Stomach (tissue), 4 donors: ENCODE measurements around the gene TIMM8A.

Experiments
- POLR2A ChIP-seq, 4 donors: fragments of 450-650 bp; IDR thresholded peaks; one replicate each; pipeline ENCODE4 v1.6.1; 2016; ENCODE audit warnings: antibody characterized with exemption in 4 of 4, control low read depth in 2 of 4, mild to moderate bottlenecking in 1 of 4, moderate library complexity in 1 of 4
- TF ChIP-seq, protein P1 (sequence below), 7 experiments: fragments of 450-650 bp in 4 of 7; fragments of 200-600 bp in 3 of 7; sonication (generic) in 3 of 7; IDR thresholded peaks; one replicate each; pipeline ENCODE4 v1.5.1; 2016 to 2019; ENCODE audit warnings: antibody characterized with exemption in 7 of 7, control low read depth in 2 of 7, mild to moderate bottlenecking in 1 of 7

GRCh38 chrX:101357166-101357795 lies 8.7 kb upstream of the TIMM8A start:
- TF ChIP-seq, protein P1, sequence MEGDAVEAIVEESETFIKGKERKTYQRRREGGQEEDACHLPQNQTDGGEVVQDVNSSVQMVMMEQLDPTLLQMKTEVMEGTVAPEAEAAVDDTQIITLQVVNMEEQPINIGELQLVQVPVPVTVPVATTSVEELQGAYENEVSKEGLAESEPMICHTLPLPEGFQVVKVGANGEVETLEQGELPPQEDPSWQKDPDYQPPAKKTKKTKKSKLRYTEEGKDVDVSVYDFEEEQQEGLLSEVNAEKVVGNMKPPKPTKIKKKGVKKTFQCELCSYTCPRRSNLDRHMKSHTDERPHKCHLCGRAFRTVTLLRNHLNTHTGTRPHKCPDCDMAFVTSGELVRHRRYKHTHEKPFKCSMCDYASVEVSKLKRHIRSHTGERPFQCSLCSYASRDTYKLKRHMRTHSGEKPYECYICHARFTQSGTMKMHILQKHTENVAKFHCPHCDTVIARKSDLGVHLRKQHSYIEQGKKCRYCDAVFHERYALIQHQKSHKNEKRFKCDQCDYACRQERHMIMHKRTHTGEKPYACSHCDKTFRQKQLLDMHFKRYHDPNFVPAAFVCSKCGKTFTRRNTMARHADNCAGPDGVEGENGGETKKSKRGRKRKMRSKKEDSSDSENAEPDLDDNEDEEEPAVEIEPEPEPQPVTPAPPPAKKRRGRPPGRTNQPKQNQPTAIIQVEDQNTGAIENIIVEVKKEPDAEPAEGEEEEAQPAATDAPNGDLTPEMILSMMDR (IDR thresholded peaks at IDR 0.05): no peak
- no peak for TF ChIP-seq POLR2A (IDR thresholded peaks at IDR 0.05)
